ENCODE results near the gene SLC24A4.

SLC24A4 gene

DNA sequence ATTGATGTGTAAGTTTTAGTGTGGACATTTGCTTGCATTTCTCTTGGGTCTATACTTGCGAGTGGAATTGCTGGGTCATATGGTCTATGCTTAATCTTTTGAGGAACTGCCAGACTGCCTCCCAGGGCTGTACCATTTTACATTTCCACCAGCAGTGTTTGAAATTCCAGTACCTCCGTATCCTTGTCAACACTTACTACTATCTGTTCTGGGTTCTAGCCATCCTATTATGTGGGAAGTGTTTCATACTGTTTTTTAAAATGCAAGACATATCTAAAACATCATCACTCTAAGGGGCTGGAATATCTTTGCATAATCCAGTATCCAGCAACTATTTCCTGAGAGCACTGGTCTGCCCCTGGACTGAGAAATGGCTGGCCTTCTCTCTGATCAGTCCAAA lies 110.4 kb downstream of the SLC24A4 start:
- peak; percentile 69; the same call in 1 of the 2 replicates for TF ChIP-seq ZNF140 (tag by site-specific recombination; IDR thresholded peaks at IDR 0.05)
- TF ChIP-seq SETDB1 (IDR thresholded peaks at IDR 0.05; ENCODE audit: insufficient read length, low read length) = no peak
- H3K4me3 ChIP-seq (ENCODE audit: low read depth, low read length) = no peak overlapping the region
- H3K4me1 ChIP-seq (ENCODE audit: control insufficient read depth, insufficient read depth, low read length) = no peaks in the 10 kb centered on the region
- no peaks in the 10 kb centered on the region for H3K9me3 ChIP-seq (ENCODE audit: control insufficient read depth, insufficient read depth, low read depth, low read length)
- H3K27ac ChIP-seq (ENCODE audit: extremely low read depth, low read depth, low read length) = no peak overlapping the region
- ChIA-PET CTCF (no interaction called here), POLR2A (no interaction called here)
- no peaks in the 10 kb centered on the region for H3K36me3 ChIP-seq (ENCODE audit: control insufficient read depth in 2 of 2, insufficient read depth in 1 of 2, low read length in 2 of 2)

DNA sequence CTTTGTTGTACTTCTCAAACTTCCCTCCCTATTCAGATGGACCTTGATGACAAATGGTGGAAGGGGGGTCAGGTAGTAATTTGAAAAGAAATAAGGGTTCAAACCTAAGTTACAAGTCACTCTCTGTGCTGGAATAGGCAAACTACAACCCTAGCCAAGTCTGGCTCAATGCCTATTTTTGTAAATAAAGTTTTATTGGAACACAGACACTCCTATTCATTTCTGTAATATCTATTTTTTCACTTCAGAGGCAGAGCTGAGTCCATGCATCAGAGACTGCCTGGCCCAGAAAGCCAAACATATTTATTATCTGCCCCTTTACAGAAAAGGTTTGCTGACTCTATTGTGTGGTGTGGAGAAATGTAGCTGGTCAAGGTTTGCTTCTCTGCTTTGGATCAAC lies 112.2 kb downstream of the SLC24A4 start:
- ChIA-PET CTCF (no interaction called here), POLR2A (no interaction called here)
- TF ChIP-seq GLIS2 (tag by site-specific recombination; IDR thresholded peaks at IDR 0.05) (no peak), ZNF335 (tag by site-specific recombination; conservative IDR thresholded peaks at IDR 0.05) (no peak), ZBTB17 (tag by site-specific recombination; IDR thresholded peaks at IDR 0.05) (no peak), RBAK (tag by site-specific recombination; IDR thresholded peaks at IDR 0.05) (no peak), SP2 (tag by site-specific recombination; IDR thresholded peaks at IDR 0.05) (no peak), HOXA7 (CRISPR knock-in tag; IDR thresholded peaks at IDR 0.05; ENCODE audit: borderline replicate concordance) (no peak)

DNA sequence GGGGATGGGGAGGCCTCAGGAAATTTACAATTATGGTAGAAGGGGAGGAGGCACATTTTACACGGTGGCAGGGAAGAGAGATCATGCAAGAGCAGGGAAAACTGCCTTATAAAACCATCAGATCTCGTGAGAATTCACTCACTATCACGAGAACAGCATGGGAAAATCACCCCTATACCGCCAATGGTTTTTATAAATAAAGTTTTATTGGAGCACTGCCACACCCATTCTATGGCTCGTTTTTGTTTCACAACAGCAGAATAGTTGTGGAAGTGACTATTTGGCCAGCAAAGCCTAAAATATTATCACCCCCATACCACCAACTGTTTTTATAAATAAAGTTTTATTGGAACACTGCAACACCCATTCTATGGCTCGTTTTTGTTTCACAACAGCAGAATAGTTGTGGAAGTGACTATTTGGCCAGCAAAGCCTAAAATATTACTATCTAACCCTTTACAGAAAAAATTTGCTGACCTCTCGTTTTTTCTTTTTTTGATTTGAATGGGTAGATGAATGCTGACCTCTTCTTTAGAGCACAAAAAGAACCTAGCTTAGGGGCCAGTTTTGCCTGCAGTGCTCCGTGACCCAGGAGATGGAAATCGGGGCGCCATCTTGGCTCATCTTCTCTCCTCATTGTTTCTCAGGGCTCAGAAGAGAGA lies 113.3 kb downstream of the SLC24A4 start:
- POLR2A ChIA-PET = no interaction called here

More for the DNA sequence above, 112.2 kb downstream of the SLC24A4 start:
- Histone ChIP-seq H3K9me3 (ENCODE audit: control insufficient read depth, insufficient read depth, low read depth, low read length) (no peaks in the 10 kb centered on the region), H3K4me3 (ENCODE audit: low read depth, low read length) (no peak overlapping the region), H3K4me1 (ENCODE audit: control insufficient read depth, insufficient read depth, low read length) (no peaks in the 10 kb centered on the region), H3K36me3 (ENCODE audit: control insufficient read depth in 2 of 2, insufficient read depth in 1 of 2, low read length in 2 of 2) (no peaks in the 10 kb centered on the region), H3K27ac (ENCODE audit: extremely low read depth, low read depth, low read length) (no peak overlapping the region)

DNA sequence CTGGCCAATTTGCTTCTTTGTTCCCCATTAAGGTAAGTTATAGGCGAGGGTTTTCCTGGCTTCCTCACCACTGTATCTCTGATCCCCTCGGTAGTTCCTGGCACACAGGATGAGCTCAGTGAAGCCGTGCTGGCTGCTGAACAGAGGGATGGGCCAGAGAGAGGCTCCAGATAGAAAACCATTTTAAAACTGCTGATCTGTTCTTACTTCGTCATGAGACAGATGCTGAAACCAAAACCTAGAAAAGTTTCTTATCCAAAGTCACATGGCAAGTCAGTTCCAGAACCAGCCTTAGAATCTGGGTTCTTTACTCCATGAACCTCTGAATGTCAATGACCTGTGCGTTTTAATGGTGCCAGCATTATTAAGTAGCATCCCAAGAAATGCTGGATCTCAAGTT lies 114.3 kb downstream of the SLC24A4 start:
- CTCF ChIA-PET = no interaction called here
- POLR2A ChIA-PET = no interaction called here
- Histone ChIP-seq H3K4me3 (ENCODE audit: low read depth, low read length) (no peak overlapping the region), H3K27ac (ENCODE audit: extremely low read depth, low read depth, low read length) (no peak overlapping the region), H3K9me3 (ENCODE audit: control insufficient read depth, insufficient read depth, low read depth, low read length) (no peaks in the 10 kb centered on the region), H3K4me1 (ENCODE audit: control insufficient read depth, insufficient read depth, low read length) (no peaks in the 10 kb centered on the region), H3K36me3 (ENCODE audit: control insufficient read depth in 2 of 2, insufficient read depth in 1 of 2, low read length in 2 of 2) (no peaks in the 10 kb centered on the region)
- TF ChIP-seq ZNF701 (tag by site-specific recombination; IDR thresholded peaks at IDR 0.05) (no peak), ZNF473 (tag by site-specific recombination; IDR thresholded peaks at IDR 0.05) (no peak), GLI4 (tag by site-specific recombination; IDR thresholded peaks at IDR 0.05) (no peak), KLF16 (tag by site-specific recombination; IDR thresholded peaks at IDR 0.05) (no peak), ZNF48 (tag by site-specific recombination; IDR thresholded peaks at IDR 0.05) (no peak), ZNF843 (tag by site-specific recombination; IDR thresholded peaks at IDR 0.05) (no peak)
- TF ChIP-seq, protein P1, sequence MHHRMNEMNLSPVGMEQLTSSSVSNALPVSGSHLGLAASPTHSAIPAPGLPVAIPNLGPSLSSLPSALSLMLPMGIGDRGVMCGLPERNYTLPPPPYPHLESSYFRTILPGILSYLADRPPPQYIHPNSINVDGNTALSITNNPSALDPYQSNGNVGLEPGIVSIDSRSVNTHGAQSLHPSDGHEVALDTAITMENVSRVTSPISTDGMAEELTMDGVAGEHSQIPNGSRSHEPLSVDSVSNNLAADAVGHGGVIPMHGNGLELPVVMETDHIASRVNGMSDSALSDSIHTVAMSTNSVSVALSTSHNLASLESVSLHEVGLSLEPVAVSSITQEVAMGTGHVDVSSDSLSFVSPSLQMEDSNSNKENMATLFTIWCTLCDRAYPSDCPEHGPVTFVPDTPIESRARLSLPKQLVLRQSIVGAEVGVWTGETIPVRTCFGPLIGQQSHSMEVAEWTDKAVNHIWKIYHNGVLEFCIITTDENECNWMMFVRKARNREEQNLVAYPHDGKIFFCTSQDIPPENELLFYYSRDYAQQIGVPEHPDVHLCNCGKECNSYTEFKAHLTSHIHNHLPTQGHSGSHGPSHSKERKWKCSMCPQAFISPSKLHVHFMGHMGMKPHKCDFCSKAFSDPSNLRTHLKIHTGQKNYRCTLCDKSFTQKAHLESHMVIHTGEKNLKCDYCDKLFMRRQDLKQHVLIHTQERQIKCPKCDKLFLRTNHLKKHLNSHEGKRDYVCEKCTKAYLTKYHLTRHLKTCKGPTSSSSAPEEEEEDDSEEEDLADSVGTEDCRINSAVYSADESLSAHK (tag by site-specific recombination; IDR thresholded peaks at IDR 0.05) = no peak
- TF ChIP-seq, protein P2, sequence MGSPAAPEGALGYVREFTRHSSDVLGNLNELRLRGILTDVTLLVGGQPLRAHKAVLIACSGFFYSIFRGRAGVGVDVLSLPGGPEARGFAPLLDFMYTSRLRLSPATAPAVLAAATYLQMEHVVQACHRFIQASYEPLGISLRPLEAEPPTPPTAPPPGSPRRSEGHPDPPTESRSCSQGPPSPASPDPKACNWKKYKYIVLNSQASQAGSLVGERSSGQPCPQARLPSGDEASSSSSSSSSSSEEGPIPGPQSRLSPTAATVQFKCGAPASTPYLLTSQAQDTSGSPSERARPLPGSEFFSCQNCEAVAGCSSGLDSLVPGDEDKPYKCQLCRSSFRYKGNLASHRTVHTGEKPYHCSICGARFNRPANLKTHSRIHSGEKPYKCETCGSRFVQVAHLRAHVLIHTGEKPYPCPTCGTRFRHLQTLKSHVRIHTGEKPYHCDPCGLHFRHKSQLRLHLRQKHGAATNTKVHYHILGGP (tag by site-specific recombination; IDR thresholded peaks at IDR 0.05) = no peak
- TF ChIP-seq, protein P3, sequence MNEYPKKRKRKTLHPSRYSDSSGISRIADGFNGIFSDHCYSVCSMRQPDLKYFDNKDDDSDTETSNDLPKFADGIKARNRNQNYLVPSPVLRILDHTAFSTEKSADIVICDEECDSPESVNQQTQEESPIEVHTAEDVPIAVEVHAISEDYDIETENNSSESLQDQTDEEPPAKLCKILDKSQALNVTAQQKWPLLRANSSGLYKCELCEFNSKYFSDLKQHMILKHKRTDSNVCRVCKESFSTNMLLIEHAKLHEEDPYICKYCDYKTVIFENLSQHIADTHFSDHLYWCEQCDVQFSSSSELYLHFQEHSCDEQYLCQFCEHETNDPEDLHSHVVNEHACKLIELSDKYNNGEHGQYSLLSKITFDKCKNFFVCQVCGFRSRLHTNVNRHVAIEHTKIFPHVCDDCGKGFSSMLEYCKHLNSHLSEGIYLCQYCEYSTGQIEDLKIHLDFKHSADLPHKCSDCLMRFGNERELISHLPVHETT (tag by site-specific recombination; IDR thresholded peaks at IDR 0.05) = no peak

More for the DNA sequence above, 113.3 kb downstream of the SLC24A4 start:
- Histone ChIP-seq H3K36me3 (ENCODE audit: control insufficient read depth in 2 of 2, insufficient read depth in 1 of 2, low read length in 2 of 2) (no peaks in the 10 kb centered on the region), H3K4me3 (ENCODE audit: low read depth, low read length) (no peak overlapping the region), H3K27ac (ENCODE audit: extremely low read depth, low read depth, low read length) (no peak overlapping the region), H3K9me3 (ENCODE audit: control insufficient read depth, insufficient read depth, low read depth, low read length) (no peaks in the 10 kb centered on the region), H3K4me1 (ENCODE audit: control insufficient read depth, insufficient read depth, low read length) (no peaks in the 10 kb centered on the region)
- TF ChIP-seq ZFP41 (tag by site-specific recombination; IDR thresholded peaks at IDR 0.05; ENCODE audit: borderline replicate concordance) (no peak), ZEB2 (tag by site-specific recombination; IDR thresholded peaks at IDR 0.05) (no peak), ZNF248 (tag by site-specific recombination; IDR thresholded peaks at IDR 0.05) (no peak), ZNF610 (tag by site-specific recombination; IDR thresholded peaks at IDR 0.05; ENCODE audit: borderline replicate concordance) (no peak), ZNF747 (tag by site-specific recombination; IDR thresholded peaks at IDR 0.05) (no peak), ZNF202 (tag by site-specific recombination; IDR thresholded peaks at IDR 0.05; ENCODE audit: borderline replicate concordance) (no peak), ZNF133 (tag by site-specific recombination; IDR thresholded peaks at IDR 0.05) (no peak)
- TF ChIP-seq, protein P4, sequence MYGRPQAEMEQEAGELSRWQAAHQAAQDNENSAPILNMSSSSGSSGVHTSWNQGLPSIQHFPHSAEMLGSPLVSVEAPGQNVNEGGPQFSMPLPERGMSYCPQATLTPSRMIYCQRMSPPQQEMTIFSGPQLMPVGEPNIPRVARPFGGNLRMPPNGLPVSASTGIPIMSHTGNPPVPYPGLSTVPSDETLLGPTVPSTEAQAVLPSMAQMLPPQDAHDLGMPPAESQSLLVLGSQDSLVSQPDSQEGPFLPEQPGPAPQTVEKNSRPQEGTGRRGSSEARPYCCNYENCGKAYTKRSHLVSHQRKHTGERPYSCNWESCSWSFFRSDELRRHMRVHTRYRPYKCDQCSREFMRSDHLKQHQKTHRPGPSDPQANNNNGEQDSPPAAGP (tag by site-specific recombination; IDR thresholded peaks at IDR 0.05) = no peak
- TF ChIP-seq, protein P5, sequence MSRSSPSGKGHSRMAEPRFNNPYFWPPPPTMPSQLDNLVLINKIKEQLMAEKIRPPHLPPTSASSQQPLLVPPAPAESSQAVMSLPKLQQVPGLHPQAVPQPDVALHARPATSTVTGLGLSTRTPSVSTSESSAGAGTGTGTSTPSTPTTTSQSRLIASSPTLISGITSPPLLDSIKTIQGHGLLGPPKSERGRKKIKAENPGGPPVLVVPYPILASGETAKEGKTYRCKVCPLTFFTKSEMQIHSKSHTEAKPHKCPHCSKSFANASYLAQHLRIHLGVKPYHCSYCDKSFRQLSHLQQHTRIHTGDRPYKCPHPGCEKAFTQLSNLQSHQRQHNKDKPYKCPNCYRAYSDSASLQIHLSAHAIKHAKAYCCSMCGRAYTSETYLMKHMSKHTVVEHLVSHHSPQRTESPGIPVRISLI (tag by site-specific recombination; IDR thresholded peaks at IDR 0.05) = no peak
- CTCF ChIA-PET = no interaction called here

Data from HEK293 (cell line).